ENCODE results near the gene GSAP. TPM values are rescaled to one million over a fixed set of nuclear protein-coding genes. Genes with fewer than 3 reads are reported as not detected.

Gene GSAP
- total RNA-seq, 2 experiments from 2014 or later = 0.55 TPM; not detected in 1

GRCh38 chr7:77293046-77293445, 123.1 kb downstream of the GSAP start:
- no peak overlapping the region for H3K4me3 ChIP-seq (ENCODE audit: low read depth, low read length, poor library complexity, severe bottlenecking)
- intact Hi-C loops (cut with micrococcal nuclease; ENCODE audit: unreplicated experiment) = no loop called here
- H4K20me1 ChIP-seq (ENCODE audit: insufficient read depth, low read length) = no peaks in the 10 kb centered on the region
- no peaks in the 10 kb centered on the region for H3K79me2 ChIP-seq (ENCODE audit: insufficient read depth, low read depth, low read length)
- H3K9me2 ChIP-seq (ENCODE audit: insufficient read depth, low read length) = no peaks in the 10 kb centered on the region
- ChIA-PET POLR2A (no interaction called here), CTCF (ENCODE audit: unreplicated experiment) (no interaction called here)
- TF ChIP-seq CTCF (conservative IDR thresholded peaks at IDR 0.05; ENCODE audit: low read length) (0 out of 2 replicates have a peak, but pooled peaks have one; percentile 17), EZH2phosphoT487 (IDR thresholded peaks at IDR 0.05; ENCODE audit: borderline replicate concordance, low read depth, low read length) (no peak)
- H3K4me2 ChIP-seq (ENCODE audit: low read length) = no peak overlapping the region
- H3K36me3 ChIP-seq (ENCODE audit: insufficient read depth, low read length) = no peaks in the 10 kb centered on the region
- no TSS peak for BruUV-seq (replicated peaks)
- 0 out of 2 replicates have a peak, but pooled peaks cover 4% of the 10 kb centered on the region for H3K9me3 ChIP-seq (ENCODE audit: low read length)
- H3K4me1 ChIP-seq (ENCODE audit: insufficient read depth, low read length, poor library complexity, severe bottlenecking) = no peaks in the 10 kb centered on the region
- DNase-seq (ENCODE audit: low spot score) = no peak
- no peak overlapping the region for H3K27ac ChIP-seq (ENCODE audit: low read depth, low read length, poor library complexity, severe bottlenecking)
- H2AFZ ChIP-seq (ENCODE audit: low read length) = no peak overlapping the region

- intact Hi-C loops (cut with micrococcal nuclease; ENCODE audit: unreplicated experiment) = no loop called here
- no TSS peak for BruUV-seq (replicated peaks)
- H3K9me3 ChIP-seq (ENCODE audit: low read length) = no peaks in the 10 kb centered on the region
- no peak overlapping the region for H3K4me2 ChIP-seq (ENCODE audit: low read length)
- H3K36me3 ChIP-seq (ENCODE audit: insufficient read depth, low read length) = no peaks in the 10 kb centered on the region
- H3K9me2 ChIP-seq (ENCODE audit: insufficient read depth, low read length) = no peaks in the 10 kb centered on the region
- ChIA-PET CTCF (ENCODE audit: unreplicated experiment) (no interaction called here), POLR2A (no interaction called here)
- TF ChIP-seq CTCF (conservative IDR thresholded peaks at IDR 0.05; ENCODE audit: low read length) (no peak), EZH2phosphoT487 (IDR thresholded peaks at IDR 0.05; ENCODE audit: borderline replicate concordance, low read depth, low read length) (no peak)
- H3K4me1 ChIP-seq (ENCODE audit: insufficient read depth, low read length, poor library complexity, severe bottlenecking) = no peaks in the 10 kb centered on the region
- H3K4me3 ChIP-seq (ENCODE audit: low read depth, low read length, poor library complexity, severe bottlenecking) = no peak overlapping the region
- no peak overlapping the region for H2AFZ ChIP-seq (ENCODE audit: low read length)
- no peak for DNase-seq (ENCODE audit: low spot score)
- H3K27ac ChIP-seq (ENCODE audit: low read depth, low read length, poor library complexity, severe bottlenecking) = no peak overlapping the region
- no peaks in the 10 kb centered on the region for H3K79me2 ChIP-seq (ENCODE audit: insufficient read depth, low read depth, low read length)
- H4K20me1 ChIP-seq (ENCODE audit: insufficient read depth, low read length) = no peaks in the 10 kb centered on the region
Observed at GRCh38 chr7:77290425-77290824, 125.7 kb downstream of the GSAP start.

GRCh38 chr7:77289387-77289786, 126.8 kb downstream of the GSAP start:
- no TSS peak for BruUV-seq (replicated peaks)

More at GRCh38 chr7:77289387-77289786, 126.8 kb downstream of the GSAP start:
- Histone ChIP-seq H4K20me1 (ENCODE audit: insufficient read depth, low read length) (no peaks in the 10 kb centered on the region), H3K79me2 (ENCODE audit: insufficient read depth, low read depth, low read length) (no peaks in the 10 kb centered on the region), H3K36me3 (ENCODE audit: insufficient read depth, low read length) (no peaks in the 10 kb centered on the region), H3K4me2 (ENCODE audit: low read length) (no peak overlapping the region), H3K4me1 (ENCODE audit: insufficient read depth, low read length, poor library complexity, severe bottlenecking) (no peaks in the 10 kb centered on the region), H3K4me3 (ENCODE audit: low read depth, low read length, poor library complexity, severe bottlenecking) (no peak overlapping the region), H3K9me2 (ENCODE audit: insufficient read depth, low read length) (no peaks in the 10 kb centered on the region), H3K9me3 (ENCODE audit: low read length) (no peaks in the 10 kb centered on the region), H2AFZ (ENCODE audit: low read length) (no peak overlapping the region), H3K27ac (ENCODE audit: low read depth, low read length, poor library complexity, severe bottlenecking) (no peak overlapping the region)
- no peak for TF ChIP-seq CTCF (conservative IDR thresholded peaks at IDR 0.05; ENCODE audit: low read length)
- TF ChIP-seq EZH2phosphoT487 (IDR thresholded peaks at IDR 0.05; ENCODE audit: borderline replicate concordance, low read depth, low read length) = no peak
- POLR2A ChIA-PET = no interaction called here
- CTCF ChIA-PET (ENCODE audit: unreplicated experiment) = no interaction called here
- DNase-seq (ENCODE audit: low spot score) = no peak
- intact Hi-C loops (cut with micrococcal nuclease; ENCODE audit: unreplicated experiment) = no loop called here

All from OCI-LY7 (cell line).